Stomach (tissue), 4 donors: ENCODE measurements around the gene DHX36.

ENCODE experiments used
- EP300 ChIP-seq: sonication (generic); formaldehyde crosslinking; IDR thresholded peaks from one replicate; pipeline ENCODE4 v1.6.1; 2017; ENCODE audit warnings: antibody characterized with exemption
- POLR2A ChIP-seq, 4 donors: fragments of 450-650 bp; IDR thresholded peaks; one replicate each; pipeline ENCODE4 v1.6.1; 2016; ENCODE audit warnings: antibody characterized with exemption in 4 of 4, control low read depth in 2 of 4, mild to moderate bottlenecking in 1 of 4, moderate library complexity in 1 of 4
- POLR2AphosphoS5 ChIP-seq, 3 donors: sonication (generic); formaldehyde crosslinking; IDR thresholded peaks; one replicate each; pipeline ENCODE4 v1.6.1; 2016; ENCODE audit warnings: antibody characterized with exemption in 3 of 3
- TF ChIP-seq, protein P1 (sequence below), 7 experiments: fragments of 450-650 bp in 4 of 7; fragments of 200-600 bp in 3 of 7; sonication (generic) in 3 of 7; IDR thresholded peaks; one replicate each; pipeline ENCODE4 v1.5.1; 2016 to 2019; ENCODE audit warnings: antibody characterized with exemption in 7 of 7, control low read depth in 2 of 7, mild to moderate bottlenecking in 1 of 7

DNA sequence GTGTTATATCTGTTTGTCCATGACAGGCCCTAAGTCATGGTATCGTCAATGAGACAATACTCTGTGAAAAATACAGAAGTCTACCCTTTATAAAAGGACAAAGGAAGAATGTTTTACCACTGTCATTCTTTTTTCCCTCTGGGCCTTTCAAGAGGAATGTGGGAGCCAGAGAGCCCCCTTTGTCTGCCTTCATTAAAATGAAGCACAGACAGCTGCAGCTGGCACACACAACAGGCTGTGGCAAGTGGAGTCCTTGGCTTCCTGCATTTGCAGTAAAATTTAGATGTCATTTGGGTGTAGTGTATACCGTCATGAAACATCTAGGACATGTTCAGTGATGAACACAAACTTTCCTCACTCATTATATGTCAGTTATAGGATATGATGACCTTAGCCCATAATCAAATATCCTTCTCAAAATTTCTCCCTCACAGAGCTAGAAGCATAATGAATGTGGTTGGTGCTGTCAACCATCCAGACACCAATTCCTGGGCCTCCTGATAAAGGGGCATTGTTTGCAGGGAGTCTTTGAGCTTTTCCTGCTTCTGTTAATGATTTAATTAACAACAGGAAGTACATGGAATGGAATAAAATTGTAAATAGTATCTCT lies 76.4 kb downstream of the DHX36 start:
- TF ChIP-seq POLR2A (IDR thresholded peaks at IDR 0.05) (no peak), POLR2AphosphoS5 (IDR thresholded peaks at IDR 0.05) (no peak), EP300 (no peak)
- TF ChIP-seq, protein P1, sequence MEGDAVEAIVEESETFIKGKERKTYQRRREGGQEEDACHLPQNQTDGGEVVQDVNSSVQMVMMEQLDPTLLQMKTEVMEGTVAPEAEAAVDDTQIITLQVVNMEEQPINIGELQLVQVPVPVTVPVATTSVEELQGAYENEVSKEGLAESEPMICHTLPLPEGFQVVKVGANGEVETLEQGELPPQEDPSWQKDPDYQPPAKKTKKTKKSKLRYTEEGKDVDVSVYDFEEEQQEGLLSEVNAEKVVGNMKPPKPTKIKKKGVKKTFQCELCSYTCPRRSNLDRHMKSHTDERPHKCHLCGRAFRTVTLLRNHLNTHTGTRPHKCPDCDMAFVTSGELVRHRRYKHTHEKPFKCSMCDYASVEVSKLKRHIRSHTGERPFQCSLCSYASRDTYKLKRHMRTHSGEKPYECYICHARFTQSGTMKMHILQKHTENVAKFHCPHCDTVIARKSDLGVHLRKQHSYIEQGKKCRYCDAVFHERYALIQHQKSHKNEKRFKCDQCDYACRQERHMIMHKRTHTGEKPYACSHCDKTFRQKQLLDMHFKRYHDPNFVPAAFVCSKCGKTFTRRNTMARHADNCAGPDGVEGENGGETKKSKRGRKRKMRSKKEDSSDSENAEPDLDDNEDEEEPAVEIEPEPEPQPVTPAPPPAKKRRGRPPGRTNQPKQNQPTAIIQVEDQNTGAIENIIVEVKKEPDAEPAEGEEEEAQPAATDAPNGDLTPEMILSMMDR (IDR thresholded peaks at IDR 0.05), result no peak
